CD4-positive, alpha-beta T cell treated with Interleukin-1 beta for 1 hour (primary cell): ENCODE results near the gene GTF2A1.
A peak's percentile ranks its signal among the peaks of the same experiment; 100 is the strongest.

Experiments
- DNase-seq, 2 donors: peaks; one replicate each; pipeline ENCODE4 v3.0.0-alpha.2; 2020 to 2022

GTF2A1 gene

DNA sequence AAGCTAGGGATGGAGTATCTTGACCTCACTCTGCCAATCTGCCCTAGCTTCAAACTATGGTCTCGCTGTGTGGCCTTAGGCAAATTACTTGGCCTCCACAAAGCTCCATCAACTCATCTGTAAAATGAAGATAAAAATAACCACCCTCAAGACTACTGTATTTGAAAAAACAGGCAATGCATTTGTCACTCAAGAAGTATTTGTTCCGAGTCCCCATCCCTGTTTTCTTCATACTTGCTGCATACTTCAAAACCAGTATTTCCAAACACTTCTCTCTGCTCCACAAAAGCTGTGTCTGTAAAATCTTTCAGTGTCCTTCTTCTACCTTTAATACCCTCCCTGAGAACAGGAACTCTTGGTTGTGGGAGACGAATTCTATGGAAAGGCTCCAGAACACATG lies 47.9 kb downstream of the GTF2A1 start:
- DNase-seq = no peak

- DNase-seq = no peak
Observed at GRCh38 chr14:81172353-81172752, 48.4 kb downstream of the GTF2A1 start.

DNA sequence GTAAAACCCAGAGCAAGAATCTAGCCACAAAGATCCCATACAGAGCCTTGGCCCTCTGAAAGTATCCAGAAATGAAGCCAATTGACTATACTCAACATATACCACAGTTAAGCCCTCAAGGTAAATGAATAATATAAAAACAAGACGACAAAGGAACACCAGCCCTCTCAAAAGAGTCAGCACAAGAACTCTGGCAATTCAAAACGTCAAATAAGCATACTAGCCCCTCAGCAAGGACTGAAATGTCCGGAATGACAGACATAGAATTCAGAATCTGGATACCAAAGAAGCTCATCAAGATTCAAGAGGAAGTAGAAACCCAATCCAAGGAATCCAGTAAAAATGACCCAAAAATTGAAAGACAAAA lies 49.9 kb downstream of the GTF2A1 start:
- DNase-seq = no peak

GRCh38 chr14:81170104-81170828 lies 50.5 kb downstream of the GTF2A1 start:
- peak; percentile 87 to 88 for DNase-seq

DNA sequence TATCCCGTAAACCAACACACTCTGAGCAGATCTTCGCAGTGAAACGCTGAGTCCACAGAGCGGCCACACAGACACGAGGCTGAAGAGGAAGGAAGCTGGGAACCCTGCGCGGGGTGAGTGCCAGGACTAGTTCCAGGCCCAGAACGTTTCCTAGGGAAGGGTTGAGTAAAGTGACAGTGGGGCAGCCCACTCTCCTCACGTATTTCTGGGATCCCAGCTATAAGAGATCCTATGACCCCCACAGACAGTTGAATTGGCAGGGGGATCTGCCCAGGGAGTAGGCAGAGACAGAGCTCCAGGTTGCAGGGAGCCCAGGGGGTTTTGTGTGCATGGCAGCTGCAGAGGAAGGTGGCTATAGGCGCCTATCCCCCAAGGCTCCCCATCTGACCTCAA lies 51.1 kb downstream of the GTF2A1 start:
- DNase-seq = peak in 1 of 2 donors; percentile 15

DNA sequence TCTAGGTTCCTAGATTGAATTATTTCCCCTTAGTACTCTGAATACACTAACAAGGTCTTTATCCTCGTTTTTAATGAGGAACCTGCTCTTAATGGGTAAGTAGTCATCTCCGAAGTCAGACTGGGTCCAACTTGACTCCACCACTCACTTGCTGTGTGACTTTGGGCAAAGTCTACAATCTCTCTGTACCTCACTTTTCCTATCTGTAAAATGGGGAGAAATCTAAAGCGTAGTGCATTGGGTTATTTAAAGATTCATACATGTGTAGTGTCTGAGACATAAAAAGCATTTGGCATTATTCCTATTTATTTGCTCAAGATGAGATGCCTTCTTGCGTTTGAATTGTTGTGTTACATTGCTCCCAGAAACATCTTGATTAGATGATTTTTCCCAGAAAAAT lies 51.5 kb downstream of the GTF2A1 start:
- DNase-seq = no peak

DNA sequence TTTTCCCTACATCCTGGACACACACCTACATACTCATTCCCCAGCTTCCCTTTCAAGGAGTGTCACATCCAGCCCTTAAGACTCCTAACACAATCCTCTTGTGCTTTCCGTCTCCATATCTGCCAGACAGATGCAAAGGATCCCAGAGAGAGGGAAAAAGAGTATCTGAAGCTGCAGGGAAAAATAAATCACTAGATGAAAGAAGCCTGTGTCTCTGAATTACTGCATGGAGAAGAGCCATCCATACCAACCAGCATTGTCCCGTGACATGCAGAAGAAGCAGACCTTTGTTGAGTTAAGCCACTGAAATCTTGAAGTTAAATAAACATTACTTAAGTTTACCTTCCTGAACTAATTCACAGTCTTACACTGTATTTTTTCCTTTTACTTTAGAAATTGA lies 54.6 kb downstream of the GTF2A1 start:
- DNase-seq = no peak

DNA sequence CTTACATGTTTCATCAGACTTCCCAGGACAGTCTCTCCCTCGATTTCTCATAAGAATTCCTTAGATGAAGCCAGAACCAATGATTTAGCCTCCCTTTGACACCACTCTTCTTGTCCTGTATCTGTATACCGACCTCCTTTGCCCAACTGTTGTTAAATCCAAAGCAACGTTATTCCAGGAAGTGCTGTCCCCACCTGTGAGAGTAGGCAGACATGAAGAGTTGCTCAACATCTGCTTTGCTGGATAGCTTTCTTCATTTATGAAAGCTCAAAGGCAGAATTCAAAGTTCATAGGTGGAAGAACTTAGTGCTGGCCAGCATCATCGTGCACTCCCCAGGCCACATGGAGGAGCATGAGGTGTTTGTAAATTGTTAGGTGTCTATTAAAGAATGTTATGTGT lies 55.6 kb downstream of the GTF2A1 start:
- DNase-seq = no peak

DNA sequence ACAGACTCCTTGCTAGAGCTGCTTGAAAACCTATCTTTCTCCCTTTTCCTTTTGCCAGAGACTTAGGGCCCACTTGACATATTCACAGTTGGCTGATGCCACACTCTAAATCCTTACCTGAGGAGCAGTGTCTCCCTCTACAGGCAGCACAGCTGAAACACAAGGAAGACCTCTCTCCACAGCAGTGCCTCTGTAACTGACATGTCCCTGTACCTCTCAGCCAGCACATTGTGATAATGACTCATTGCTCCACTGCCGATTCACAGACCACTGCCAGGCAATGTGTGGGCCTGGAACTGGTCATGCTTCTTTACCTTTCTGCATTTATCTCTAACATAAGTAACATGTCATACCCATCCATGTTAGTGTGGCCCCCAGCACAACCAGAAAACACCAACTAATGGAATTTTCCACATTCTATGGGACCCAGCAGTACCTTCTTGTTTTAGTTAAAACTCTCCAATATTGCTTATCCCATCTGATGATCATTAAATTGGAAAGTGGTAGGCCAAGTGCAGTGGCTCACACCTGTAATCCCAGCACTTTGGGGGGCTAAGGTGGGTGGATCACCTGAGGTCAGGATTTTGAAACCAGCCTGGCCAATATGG lies 56.5 kb downstream of the GTF2A1 start:
- DNase-seq = peak; percentile 44 to 48

DNA sequence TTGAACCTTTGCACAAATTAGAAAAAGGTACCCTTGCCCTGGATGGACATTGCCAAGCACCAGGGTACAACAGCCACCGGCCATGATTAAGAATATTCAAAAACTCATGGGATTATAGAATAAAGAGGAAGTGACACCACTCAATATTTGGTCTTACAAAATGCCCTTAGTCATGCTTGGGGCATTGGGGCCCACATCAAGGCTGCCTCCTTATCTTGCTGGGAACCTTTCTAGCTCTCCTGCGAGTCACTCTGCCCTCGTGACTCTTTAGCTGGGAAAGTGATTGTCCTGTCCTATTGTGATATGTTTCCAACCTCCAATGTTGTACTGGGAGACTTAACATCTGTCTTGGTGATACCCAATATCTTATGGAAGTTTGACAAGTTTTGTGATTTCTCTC lies 57.8 kb downstream of the GTF2A1 start:
- DNase-seq = peak in 1 of 2 donors; percentile 26

- DNase-seq = no peak
Observed at GRCh38 chr14:81161749-81162148, 59.0 kb downstream of the GTF2A1 start.

DNA sequence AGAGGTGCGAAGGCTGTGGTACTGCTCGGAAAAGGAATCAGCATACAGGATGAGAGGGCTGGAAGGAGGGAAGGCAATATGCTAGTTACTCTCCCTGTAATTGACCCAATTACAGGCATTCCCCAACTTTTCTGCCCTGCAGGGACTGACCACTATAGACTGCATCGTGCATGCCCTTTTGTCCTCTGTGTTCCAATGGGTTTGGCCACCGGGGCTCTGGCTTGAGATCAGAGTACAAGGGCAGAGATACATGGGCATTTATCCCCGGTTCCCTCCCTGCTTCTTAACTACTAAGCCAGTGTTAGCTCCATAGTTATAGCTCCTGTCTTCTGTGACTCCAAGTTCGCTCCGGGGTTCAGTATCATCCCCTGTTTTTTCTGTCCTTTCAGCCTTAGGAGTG lies 59.7 kb downstream of the GTF2A1 start:
- no peak for DNase-seq

- DNase-seq = no peak
Observed at GRCh38 chr14:81157431-81157830, 63.3 kb downstream of the GTF2A1 start.

DNA sequence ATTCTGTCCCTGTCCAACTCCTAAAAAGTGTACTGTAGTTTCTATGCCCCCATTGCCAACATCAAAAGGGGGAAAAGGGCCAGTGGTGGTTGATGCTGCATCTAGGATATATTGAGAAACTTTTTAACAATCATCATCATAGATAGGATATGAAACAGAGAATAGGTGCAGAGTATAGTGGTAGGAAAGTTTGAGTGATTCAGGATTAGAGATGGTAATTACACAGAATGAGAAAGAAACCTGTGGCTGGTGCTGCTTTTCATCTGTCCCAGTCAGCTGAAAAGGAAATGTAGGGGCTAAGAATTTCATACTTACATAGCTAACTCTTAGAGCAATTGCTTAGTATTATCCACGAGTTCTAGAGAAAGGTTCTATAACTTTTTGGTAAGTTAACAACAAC lies 67.6 kb downstream of the GTF2A1 start:
- no peak for DNase-seq

DNA sequence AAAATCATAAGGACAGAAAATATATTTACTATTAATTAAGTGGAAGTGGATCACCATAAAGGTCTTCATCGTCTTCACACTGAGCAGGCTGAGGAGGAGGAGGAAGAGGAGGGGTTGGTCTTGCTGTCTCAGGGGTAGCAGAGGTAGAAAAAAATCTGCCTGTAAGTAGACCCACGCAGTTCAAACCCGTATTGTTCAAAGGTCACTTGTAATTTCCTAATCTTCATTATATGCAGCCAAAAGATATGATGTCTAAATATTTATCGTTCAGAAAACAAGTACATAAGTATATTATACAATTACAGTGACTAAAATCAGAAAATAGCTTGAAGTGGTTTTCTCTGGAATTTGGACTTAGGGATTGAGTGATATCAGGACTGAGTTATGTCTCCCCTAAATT lies 72.1 kb downstream of the GTF2A1 start:
- DNase-seq = no peak

- DNase-seq = no peak
Observed at GRCh38 chr14:81147140-81147897, 73.4 kb downstream of the GTF2A1 start.

GRCh38 chr14:81144824-81145603 lies 75.7 kb downstream of the GTF2A1 start:
- no peak for DNase-seq

DNA sequence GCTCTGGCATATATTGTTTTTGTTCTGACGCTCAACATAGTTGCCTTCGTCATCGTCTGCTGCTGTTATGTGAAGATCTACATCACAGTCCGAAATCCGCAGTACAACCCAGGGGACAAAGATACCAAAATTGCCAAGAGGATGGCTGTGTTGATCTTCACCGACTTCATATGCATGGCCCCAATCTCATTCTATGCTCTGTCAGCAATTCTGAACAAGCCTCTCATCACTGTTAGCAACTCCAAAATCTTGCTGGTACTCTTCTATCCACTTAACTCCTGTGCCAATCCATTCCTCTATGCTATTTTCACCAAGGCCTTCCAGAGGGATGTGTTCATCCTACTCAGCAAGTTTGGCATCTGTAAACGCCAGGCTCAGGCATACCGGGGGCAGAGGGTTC lies 77.0 kb downstream of the GTF2A1 start:
- no peak for DNase-seq

GRCh38 chr14:81141426-81141825 lies 79.3 kb downstream of the GTF2A1 start:
- DNase-seq = no peak

- no peak for DNase-seq
Observed at GRCh38 chr14:81138429-81138828, 82.3 kb downstream of the GTF2A1 start.

DNA sequence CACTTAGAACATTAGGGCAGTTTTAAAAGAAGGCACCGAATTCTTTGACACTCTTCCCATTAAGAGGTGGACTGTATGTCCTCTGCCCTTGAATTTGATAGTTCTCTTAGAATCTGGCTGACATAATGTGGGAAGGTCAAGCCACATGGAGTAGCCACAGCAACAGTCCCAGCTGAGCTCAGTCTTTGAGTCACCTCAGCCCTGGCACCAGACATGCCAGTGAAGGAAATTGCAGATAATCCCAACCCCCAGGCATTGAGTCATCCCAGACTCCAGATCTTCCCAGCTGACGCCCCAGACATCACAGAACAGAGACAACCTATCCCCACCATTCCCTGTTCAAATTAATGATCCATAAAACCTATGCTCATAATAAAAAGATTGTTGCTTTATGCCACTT lies 83.4 kb downstream of the GTF2A1 start:
- DNase-seq = no peak

GRCh38 chr14:81133400-81133799 lies 87.4 kb downstream of the GTF2A1 start:
- DNase-seq = no peak

DNA sequence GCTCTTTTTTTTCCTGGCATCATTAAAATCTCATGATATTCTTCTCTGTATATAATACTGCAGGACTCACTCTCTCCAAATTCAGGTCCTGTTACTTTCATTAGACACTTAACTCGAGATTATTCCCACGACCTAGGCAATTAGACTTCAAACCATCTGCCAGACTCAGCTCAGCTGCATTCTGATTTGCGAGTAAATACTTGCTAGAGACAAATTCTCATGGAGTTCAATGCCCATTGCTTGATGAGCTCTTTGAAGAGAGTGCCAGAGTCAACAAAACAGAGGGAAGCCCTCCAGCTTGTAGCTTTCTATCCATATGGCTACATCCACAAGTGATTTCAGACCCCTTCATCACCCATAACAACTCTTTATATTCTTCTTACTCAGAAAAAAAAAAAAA lies 88.3 kb downstream of the GTF2A1 start:
- DNase-seq = no peak
